HG03342 (cell line): ENCODE measurements around the gene PDE9A.
"Not testable (repeated sequence)": the region's sequence is repeated elsewhere in the genome, so short reads cannot be mapped to it uniquely, and the experiment has no call there.

Experiments used
- ATAC-seq: cut with Tn5 transposase; IDR thresholded peaks from one replicate; pipeline ENCODE4 v1.9.1; 2021; ENCODE audit warnings: mild to moderate bottlenecking, moderate library complexity; ENCODE audit not compliant: unreplicated experiment

Gene PDE9A

DNA sequence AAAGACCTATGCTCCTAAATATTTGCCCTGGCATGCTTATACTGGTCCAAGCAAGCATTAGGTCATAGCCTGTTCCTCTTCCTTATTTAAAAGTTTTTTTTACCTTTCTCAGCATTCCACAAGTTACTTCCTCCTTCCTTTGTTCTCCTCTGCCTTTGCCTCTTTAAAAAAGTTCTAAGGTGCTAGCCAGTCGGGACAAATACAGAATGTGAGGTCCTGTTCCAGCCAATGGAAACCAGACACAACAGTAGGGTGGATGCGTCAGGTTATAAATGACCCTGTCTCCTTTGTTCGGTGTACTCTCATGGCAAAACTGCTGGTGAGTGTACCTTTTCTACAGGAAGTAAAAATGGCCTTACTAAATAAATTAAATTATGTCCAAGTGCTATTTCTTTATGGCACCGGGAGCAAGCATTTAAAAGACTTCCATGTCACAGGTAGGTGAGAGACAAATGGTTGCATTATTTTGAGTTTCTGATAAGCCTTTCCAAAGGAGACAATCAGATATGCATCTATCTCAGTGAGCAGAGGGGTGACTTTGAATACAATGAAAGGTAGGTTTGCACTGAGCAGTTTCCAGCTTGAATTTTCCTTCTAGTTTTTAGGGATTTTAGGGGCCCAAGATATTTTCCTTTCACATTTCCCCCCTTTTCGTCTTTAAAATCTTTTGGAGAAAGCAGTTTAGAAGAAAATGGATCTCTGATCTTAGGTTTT is 159.3 kb downstream of the PDE9A start:
- ATAC-seq: not testable (repeated sequence)

DNA sequence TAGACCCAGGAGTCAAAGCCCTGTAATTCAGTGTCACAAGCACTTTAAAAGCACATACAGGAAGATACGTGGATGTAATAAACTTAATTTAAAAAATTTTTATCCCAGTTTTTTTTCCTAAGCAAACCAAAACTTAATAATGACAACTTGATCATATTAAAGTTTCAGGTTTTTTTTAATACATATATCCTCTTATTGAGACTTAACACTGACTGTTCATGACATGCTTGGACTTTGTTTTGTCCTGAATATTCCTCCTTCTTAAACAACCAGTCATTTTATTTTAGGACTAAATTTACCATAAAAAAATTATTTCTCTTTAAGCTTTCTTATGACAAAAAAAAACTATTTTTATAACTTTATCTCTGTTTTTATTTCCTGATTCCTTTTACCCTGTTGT is 161.8 kb downstream of the PDE9A start:
- ATAC-seq: no peak

DNA sequence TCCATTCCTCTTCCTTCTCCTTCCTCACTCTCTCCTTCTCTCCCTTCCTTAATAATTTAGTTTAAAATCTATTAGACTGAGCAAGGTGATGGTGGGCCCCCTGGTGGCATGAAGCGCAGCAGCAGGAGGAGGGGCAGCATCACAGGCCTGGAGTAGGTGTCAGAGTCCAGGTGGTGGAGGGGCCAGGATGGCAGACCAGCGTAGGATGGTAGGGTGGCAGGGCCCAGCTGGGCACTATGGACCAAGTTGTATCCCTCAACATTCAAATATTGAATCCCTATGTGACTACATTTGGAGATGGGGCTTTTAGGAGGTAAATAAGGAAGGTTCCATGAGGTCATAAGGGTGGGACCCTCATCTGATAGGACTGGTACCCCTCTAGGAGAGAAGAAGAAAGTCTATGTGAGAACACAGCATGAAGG is 164.9 kb downstream of the PDE9A start:
- no peak for ATAC-seq

DNA sequence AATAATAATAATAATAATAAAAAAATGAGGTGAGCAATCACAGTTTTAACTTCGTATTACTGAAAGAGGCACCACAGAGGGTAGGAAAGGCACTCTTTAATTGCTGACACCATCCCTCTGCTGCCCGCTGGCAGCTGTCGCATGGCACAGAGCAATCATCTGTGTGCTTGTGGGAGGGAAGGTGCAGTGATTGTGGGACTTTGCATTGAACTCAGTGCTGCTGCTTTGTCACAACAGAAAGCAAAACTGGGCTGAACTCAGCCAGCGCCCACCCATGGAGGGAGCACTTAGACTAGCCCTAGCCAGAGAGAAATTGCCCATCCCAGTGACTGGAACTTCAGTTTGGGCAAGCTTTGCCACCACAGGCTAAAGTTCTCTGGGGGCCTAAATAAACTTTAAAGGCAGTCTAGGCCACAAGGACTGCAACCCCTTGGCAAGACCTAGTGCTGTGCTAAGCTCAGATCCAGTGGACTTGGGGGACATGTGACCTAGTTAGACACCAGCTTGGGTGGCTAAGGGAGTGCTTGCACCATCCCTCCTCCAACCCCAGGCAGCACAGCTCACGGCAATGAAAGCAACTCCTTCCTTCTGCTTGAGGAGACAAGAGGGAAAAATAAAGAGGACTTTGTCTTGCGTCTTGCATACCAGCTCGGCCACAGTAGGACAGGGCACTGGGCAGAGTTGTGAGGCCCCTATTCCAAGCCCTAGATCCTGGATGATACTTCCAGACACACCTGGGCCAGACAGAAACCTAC is 166.6 kb downstream of the PDE9A start:
- no peak for ATAC-seq

DNA sequence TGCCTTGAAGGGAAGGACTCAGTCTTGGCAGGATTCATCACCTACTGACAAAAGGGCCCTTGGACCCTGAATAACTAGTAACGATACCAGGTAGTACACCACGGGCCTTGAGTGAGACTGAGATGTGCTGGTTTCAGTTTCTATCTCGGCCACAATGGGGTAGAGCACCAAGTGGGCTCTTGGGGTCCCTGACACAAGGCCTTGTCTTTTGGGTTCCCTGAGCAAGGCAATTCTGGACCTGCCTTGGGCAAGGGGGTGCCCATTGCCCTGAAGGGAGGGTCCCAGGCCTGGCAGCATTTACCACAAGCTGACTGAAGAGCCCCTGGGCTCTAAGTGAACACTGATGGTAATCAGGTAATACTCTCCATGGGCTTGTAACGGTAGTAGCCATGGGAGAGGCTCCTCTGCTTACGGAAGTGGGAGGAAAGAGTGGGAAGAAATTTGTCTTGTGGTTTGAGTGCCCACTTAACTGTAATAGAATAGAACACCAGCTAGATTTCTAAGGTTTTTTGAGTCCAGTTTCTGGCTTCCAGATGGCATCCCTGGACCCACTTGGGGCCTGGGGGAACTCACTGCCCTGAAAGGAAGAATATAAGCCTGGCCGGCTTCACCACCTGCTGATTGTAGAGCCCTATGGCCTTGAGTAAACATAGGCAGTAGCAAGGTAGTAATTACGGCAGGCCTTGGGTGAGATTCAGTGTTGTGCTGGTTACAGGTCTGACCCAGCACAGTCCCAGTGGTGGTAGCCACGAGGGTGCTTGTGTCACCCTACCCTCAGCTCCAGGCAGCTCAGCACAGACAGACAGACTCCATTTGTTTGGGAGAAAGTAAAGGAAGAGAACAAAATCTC is 167.4 kb downstream of the PDE9A start:
- ATAC-seq: no peak
